ENCODE data around the gene IFNLR1. TPM values are rescaled to one million over a fixed set of nuclear protein-coding genes. Genes with fewer than 3 reads are reported as not detected.

Gene IFNLR1
- total and polyA plus RNA-seq, 9 of the 15 experiments (the other 6 are each of a cell fraction or from before 2014, with no cell fraction given) = not detected

DNA sequence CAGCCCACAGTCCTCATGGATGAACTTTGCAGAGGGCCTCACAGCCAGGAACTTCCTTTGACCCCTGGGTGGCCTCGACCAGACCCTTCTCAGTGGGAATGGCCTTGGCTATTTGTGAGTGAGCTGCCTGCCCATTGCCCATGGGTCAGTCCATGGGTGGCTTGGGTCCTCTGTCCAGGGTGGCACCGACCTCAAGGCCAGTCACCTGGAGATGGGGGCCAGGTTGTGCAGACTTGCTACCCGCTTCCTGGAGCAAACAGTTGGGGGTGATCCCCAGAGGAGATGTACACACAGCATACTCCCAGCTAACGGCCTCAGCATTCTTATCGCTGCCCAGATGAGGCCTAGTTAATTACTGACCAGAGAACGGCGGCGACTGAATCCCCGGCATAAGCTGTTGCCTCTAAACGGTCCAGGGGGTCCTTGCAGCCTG lies 23.1 kb upstream of the IFNLR1 start (continued):
- TF ChIP-seq GATA2 (CRISPR knock-in tag; IDR thresholded peaks at IDR 0.05) = no peak
- no peak for TF ChIP-seq RBM39 (optimal IDR thresholded peaks at IDR 0.05; ENCODE audit: low read depth, low read length)
- no peak for TF ChIP-seq NR1H2 (CRISPR knock-in tag; IDR thresholded peaks at IDR 0.05)
- no peak for TF ChIP-seq POU5F1 (IDR thresholded peaks at IDR 0.05; ENCODE audit: borderline replicate concordance, low read depth, low read length, partially characterized antibody)
- TF ChIP-seq NKRF (IDR thresholded peaks at IDR 0.05; ENCODE audit: borderline replicate concordance) = no peak
- TF ChIP-seq, protein P1, sequence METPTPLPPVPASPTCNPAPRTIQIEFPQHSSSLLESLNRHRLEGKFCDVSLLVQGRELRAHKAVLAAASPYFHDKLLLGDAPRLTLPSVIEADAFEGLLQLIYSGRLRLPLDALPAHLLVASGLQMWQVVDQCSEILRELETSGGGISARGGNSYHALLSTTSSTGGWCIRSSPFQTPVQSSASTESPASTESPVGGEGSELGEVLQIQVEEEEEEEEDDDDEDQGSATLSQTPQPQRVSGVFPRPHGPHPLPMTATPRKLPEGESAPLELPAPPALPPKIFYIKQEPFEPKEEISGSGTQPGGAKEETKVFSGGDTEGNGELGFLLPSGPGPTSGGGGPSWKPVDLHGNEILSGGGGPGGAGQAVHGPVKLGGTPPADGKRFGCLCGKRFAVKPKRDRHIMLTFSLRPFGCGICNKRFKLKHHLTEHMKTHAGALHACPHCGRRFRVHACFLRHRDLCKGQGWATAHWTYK (CRISPR knock-in tag; IDR thresholded peaks at IDR 0.05) = no peak
- TF ChIP-seq MXI1 (IDR thresholded peaks at IDR 0.05; ENCODE audit: low read depth, low read length) = no peak
- no peak for TF ChIP-seq ZNF644 (tag; IDR thresholded peaks at IDR 0.05; ENCODE audit: low read depth)
- TF ChIP-seq ZNF12 (CRISPR knock-in tag; IDR thresholded peaks at IDR 0.05) = no peak
- TF ChIP-seq CREB3 (tag; conservative IDR thresholded peaks at IDR 0.05; ENCODE audit: low read depth) = no peak
- TF ChIP-seq ELK1 (CRISPR knock-in tag; IDR thresholded peaks at IDR 0.05) = no peak
- TF ChIP-seq ZBTB17 (CRISPR knock-in tag; IDR thresholded peaks at IDR 0.05) = no peak
- TF ChIP-seq ZNF197 (CRISPR knock-in tag; IDR thresholded peaks at IDR 0.05; ENCODE audit: low read depth) = no peak

All from K562 (cell line).